Kidney capillary endothelial cell (primary cell): ENCODE measurements around the gene PHOX2B.
"Not testable (repeated sequence)": the region's sequence is repeated elsewhere in the genome, so short reads cannot be mapped to it uniquely, and the experiment has no call there.

Source experiments
- DNase-seq: peaks from one replicate; pipeline ENCODE4 v3.0.0-alpha.2; 2018; ENCODE audit warnings: low spot score

The PHOX2B gene

GRCh38 chr4:41712425-41712824, 36.1 kb downstream of the PHOX2B start:
- DNase-seq: no peak

- not testable (repeated sequence) for DNase-seq
Observed at GRCh38 chr4:41711654-41712053, 36.9 kb downstream of the PHOX2B start.

GRCh38 chr4:41709844-41710481, 38.6 kb downstream of the PHOX2B start:
- no peak for DNase-seq

- no peak for DNase-seq
Observed at GRCh38 chr4:41703785-41704184, 44.7 kb downstream of the PHOX2B start.

- DNase-seq: no peak
Observed at GRCh38 chr4:41702770-41703169, 45.8 kb downstream of the PHOX2B start.

GRCh38 chr4:41701983-41702382, 46.5 kb downstream of the PHOX2B start:
- no peak for DNase-seq

- DNase-seq: no peak
Observed at GRCh38 chr4:41696763-41697162, 51.8 kb downstream of the PHOX2B start.

GRCh38 chr4:41696131-41696530, 52.4 kb downstream of the PHOX2B start:
- DNase-seq: no peak
